Suprapubic skin (tissue), 4 donors: ENCODE measurements around the gene NEK6. TPM values are rescaled to one million over a fixed set of nuclear protein-coding genes. Genes with fewer than 3 reads are reported as not detected.

ENCODE experiments used
- DNase-seq, 2 donors: peaks; one replicate each; pipeline ENCODE4 v3.0.0-alpha.2; 2019; ENCODE audit warnings: low spot score in 2 of 2
- H3K27ac ChIP-seq: fragments of 200-600 bp; sonication (generic); one replicate; pipeline ENCODE4 v1.5.1; 2019
- H3K27me3 ChIP-seq: fragments of 200-600 bp; sonication (generic); one replicate; pipeline ENCODE4 v1.5.1; 2019
- H3K36me3 ChIP-seq: fragments of 200-600 bp; sonication (generic); one replicate; pipeline ENCODE4 v1.5.1; 2019
- H3K4me1 ChIP-seq: fragments of 200-600 bp; sonication (generic); one replicate; pipeline ENCODE4 v1.5.1; 2019
- H3K4me3 ChIP-seq: fragments of 200-600 bp; sonication (generic); one replicate; pipeline ENCODE4 v1.5.1; 2019; ENCODE audit warnings: mild to moderate bottlenecking
- H3K9me3 ChIP-seq: fragments of 200-600 bp; sonication (generic); one replicate; pipeline ENCODE4 v1.5.1; 2019
- EP300 ChIP-seq: sonication (generic); formaldehyde crosslinking; IDR thresholded peaks from one replicate; pipeline ENCODE4 v1.6.1; 2017; ENCODE audit warnings: antibody characterized with exemption
- POLR2A ChIP-seq, 2 donors: fragments of 450-650 bp; IDR thresholded peaks; one replicate each; pipeline ENCODE4 v1.6.1; 2017; ENCODE audit warnings: antibody characterized with exemption in 2 of 2, mild to moderate bottlenecking in 2 of 2, moderate library complexity in 2 of 2
- POLR2AphosphoS5 ChIP-seq, 3 donors: sonication (generic); formaldehyde crosslinking; IDR thresholded peaks; one replicate each; pipeline ENCODE4 v1.6.1; 2017; ENCODE audit warnings: antibody characterized with exemption in 3 of 3
- WGBS: methylation state at CpG from one replicate; pipeline ENCODE4 v1.1.5; 2018; 5-methylcytosine and 5-hydroxymethylcytosine counted together
- total RNA-seq, 4 donors: library from RNA; depleted of rRNA; stranded (reverse); fragments of >200 nt; gene quantifications; one replicate each; pipeline ENCODE4 v1.1.0, GENCODE V29; 2016
- TF ChIP-seq, protein P1 (sequence below), 2 donors: fragments of 200-600 bp in 1 of 2; fragments of 450-650 bp in 1 of 2; sonication (generic) in 1 of 2; IDR thresholded peaks; one replicate each; pipeline ENCODE4 v1.5.1; 2016 to 2019; ENCODE audit warnings: antibody characterized with exemption in 2 of 2, mild to moderate bottlenecking in 1 of 2, moderate library complexity in 1 of 2

NEK6 gene
- total RNA-seq, 4 donors from 2014 or later: 5.4 to 17.5 (median 10.6) TPM

DNA sequence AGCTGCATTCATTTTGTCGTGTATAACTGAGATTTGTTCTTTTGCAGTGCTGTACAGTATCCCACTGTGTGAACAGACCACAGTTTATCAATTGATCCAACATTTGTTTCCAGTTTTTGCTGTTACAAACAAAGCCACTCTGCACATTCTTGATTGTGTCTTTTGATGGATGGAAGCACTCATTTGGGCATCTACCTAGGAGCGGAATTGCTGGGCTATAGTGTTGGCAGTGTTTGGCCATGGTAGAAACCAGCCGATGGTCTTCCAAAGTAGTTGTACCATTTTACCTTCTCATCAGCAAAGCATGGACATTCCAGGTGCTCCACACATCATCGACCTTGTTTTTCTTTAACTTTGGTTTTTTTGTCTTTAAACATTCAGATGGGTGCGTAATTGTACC, 79.8 kb downstream of the NEK6 start:
- no peak for DNase-seq
- H3K36me3 ChIP-seq: peaks cover 52% of the 10 kb centered on the region
- no peaks in the 10 kb centered on the region for H3K9me3 ChIP-seq
- TF ChIP-seq EP300 (no peak), POLR2AphosphoS5 (IDR thresholded peaks at IDR 0.05) (no peak), POLR2A (IDR thresholded peaks at IDR 0.05) (no peak)
- TF ChIP-seq, protein P1, sequence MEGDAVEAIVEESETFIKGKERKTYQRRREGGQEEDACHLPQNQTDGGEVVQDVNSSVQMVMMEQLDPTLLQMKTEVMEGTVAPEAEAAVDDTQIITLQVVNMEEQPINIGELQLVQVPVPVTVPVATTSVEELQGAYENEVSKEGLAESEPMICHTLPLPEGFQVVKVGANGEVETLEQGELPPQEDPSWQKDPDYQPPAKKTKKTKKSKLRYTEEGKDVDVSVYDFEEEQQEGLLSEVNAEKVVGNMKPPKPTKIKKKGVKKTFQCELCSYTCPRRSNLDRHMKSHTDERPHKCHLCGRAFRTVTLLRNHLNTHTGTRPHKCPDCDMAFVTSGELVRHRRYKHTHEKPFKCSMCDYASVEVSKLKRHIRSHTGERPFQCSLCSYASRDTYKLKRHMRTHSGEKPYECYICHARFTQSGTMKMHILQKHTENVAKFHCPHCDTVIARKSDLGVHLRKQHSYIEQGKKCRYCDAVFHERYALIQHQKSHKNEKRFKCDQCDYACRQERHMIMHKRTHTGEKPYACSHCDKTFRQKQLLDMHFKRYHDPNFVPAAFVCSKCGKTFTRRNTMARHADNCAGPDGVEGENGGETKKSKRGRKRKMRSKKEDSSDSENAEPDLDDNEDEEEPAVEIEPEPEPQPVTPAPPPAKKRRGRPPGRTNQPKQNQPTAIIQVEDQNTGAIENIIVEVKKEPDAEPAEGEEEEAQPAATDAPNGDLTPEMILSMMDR (IDR thresholded peaks at IDR 0.05): no peak
- no peak overlapping the region for H3K27ac ChIP-seq
- over 99% methylated on average over 5 of the region's 5 CpGs for WGBS
- peaks cover 7% of the 10 kb centered on the region for H3K4me1 ChIP-seq
- H3K4me3 ChIP-seq: no peak overlapping the region
- H3K27me3 ChIP-seq: no peaks in the 10 kb centered on the region

DNA sequence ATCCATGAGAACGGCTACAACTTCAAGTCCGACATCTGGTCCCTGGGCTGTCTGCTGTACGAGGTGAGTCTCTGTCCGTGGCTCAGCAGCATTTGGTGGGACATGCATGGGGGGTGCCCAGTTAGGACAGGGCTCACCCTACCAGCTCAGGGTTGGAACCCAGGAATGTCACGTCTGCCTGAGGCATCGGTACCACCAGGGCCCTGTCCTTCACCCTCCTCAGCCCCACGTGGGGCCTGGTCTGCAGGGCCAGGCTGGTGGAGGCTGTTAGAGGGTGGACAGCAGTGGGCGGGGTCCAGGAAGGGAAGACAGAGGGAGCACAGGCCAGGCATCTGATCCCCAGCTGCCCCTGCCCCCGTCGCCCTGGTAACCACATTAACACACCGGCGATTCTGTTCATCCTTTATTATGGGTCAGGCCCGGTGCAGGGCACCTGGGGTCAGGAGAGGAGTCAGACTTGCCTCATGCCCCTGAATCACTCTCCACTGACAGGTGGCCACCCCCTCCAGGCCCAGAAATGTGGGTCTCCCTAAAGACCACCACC, 81.9 kb downstream of the NEK6 start:
- peaks cover 16% of the 10 kb centered on the region for H3K4me1 ChIP-seq
- H3K36me3 ChIP-seq: peaks cover 49% of the 10 kb centered on the region
- no peaks in the 10 kb centered on the region for H3K27me3 ChIP-seq
- no peak overlapping the region for H3K4me3 ChIP-seq
- TF ChIP-seq, protein P1 (IDR thresholded peaks at IDR 0.05): no peak
- TF ChIP-seq POLR2A (IDR thresholded peaks at IDR 0.05): no peak
- no peak for TF ChIP-seq EP300
- no peak for TF ChIP-seq POLR2AphosphoS5 (IDR thresholded peaks at IDR 0.05)
- no peak overlapping the region for H3K27ac ChIP-seq
- no peak for DNase-seq
- H3K9me3 ChIP-seq: no peaks in the 10 kb centered on the region
- 80% methylated on average over 9 of the region's 13 CpGs for WGBS

DNA sequence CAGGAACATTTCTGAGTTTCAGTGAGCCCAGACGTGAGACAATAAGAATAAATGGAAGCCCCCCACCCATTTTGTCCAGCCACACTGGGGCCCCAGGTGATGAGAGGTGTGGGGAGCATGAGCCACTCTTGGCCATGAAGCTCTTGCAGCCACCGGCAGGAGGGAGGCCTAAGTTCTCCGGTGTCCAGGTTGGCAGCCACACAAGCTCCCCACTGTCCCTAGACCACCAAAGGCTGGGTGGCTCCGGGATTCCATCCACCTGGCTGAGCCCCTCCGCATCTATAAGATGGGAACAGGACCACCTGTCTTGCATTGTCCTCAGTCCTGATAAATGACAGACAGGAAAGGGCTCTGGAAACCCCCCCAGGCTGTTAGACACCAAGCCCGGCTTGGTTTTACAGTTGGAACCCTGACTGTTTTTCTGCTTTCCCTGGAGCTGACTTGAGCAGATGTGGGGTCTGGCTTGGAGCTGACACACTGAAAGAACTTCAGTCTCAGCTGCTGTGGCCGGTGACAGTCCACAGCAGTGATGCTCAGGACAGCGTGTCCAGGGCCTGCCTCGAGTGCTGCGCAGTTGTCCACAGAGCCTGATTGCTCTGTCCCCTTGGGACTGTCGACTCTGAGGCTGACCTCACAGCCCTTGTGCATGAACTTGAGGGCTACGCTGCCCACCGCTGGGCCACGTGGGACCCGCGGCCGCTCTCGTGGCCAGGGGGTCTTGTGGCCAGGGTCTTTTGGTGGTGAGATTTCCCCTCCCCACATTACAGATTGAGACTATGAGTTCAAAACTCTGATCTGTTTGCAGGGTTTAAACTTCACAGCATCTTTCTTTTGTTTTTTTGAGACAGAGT, 82.7 kb downstream of the NEK6 start:
- WGBS: 88% methylated on average over 10 of the region's 18 CpGs

DNA sequence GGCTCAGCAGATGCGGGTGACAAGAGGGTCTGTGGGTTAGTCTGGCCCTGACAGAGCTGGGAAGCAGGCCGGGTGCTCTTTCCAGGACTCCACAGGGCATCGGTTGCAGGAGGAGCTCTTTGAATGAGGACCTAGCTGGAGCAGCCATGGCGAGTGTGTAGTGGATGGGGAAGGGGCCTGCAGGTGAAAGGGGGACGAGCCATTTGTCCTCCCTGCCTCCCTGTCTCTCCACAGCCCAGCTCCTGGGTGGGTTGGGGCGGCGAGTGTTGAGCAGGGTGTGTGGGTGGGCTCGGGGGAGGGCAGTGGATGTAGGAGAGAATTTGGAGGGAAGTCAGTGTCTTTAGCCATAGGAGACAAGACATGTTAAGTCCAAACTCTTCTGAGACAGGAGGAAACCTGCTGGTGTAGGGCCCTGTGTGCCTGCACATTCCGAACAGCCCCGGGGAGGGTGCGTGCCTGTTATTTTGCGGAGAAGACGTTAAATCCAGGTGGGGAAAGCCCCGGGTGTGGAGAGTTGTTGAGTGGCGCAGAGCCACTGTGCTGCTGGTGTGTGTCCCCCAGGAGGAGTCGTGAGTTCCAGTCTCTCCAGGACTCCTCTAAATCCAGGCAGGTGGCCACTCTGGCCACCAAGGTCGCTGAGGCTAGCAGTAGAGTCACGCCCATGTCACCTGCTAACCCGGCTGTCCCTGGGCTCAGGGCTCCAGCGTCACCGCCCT, 83.9 kb downstream of the NEK6 start:
- H3K27ac ChIP-seq: no peak overlapping the region

More for the DNA sequence above, 82.7 kb downstream of the NEK6 start:
- TF ChIP-seq POLR2A (IDR thresholded peaks at IDR 0.05): no peak
- no peak for TF ChIP-seq EP300
- TF ChIP-seq, protein P1 (IDR thresholded peaks at IDR 0.05): no peak
- TF ChIP-seq POLR2AphosphoS5 (IDR thresholded peaks at IDR 0.05): no peak
- Histone ChIP-seq H3K4me1 (peaks cover 16% of the 10 kb centered on the region), H3K36me3 (peaks cover 51% of the 10 kb centered on the region), H3K9me3 (no peaks in the 10 kb centered on the region), H3K27me3 (no peaks in the 10 kb centered on the region), H3K4me3 (no peak overlapping the region), H3K27ac (no peak overlapping the region)
- no peak for DNase-seq

More for the DNA sequence above, 83.9 kb downstream of the NEK6 start:
- H3K4me3 ChIP-seq: no peak overlapping the region
- no peaks in the 10 kb centered on the region for H3K27me3 ChIP-seq
- 82% methylated on average over 17 of the region's 21 CpGs for WGBS
- DNase-seq: no peak
- no peaks in the 10 kb centered on the region for H3K9me3 ChIP-seq
- no peak for TF ChIP-seq POLR2A (IDR thresholded peaks at IDR 0.05)
- TF ChIP-seq, protein P1 (IDR thresholded peaks at IDR 0.05): no peak
- TF ChIP-seq POLR2AphosphoS5 (IDR thresholded peaks at IDR 0.05): no peak
- no peak for TF ChIP-seq EP300
- H3K4me1 ChIP-seq: peaks cover 16% of the 10 kb centered on the region
- H3K36me3 ChIP-seq: peaks cover 57% of the 10 kb centered on the region
